CD14-positive monocyte (primary cell): ENCODE results near the gene SLC35E4. TPM values are rescaled to one million over a fixed set of nuclear protein-coding genes. Genes with fewer than 3 reads are reported as not detected.

Source experiments
- DNase-seq, 3 donors: peaks; one replicate each; pipeline ENCODE4 v3.0.0-alpha.2; 2011 to 2022
- H2AFZ ChIP-seq: 2 replicates; pipeline ENCODE4 v1.6.0; 2012; ENCODE audit warnings: mild to moderate bottlenecking, low read depth, low read length, inconsistent platforms; ENCODE audit not compliant: insufficient read depth, poor library complexity, severe bottlenecking
- H3K27ac ChIP-seq, 2 donors: 1 replicate in 1 of 2; 2 replicates in 1 of 2; pipeline ENCODE4 v1.5.1; 2012 to 2013; ENCODE audit warnings: low read length in 2 of 2, control low read depth in 1 of 2, inconsistent platforms in 1 of 2, low read depth in 1 of 2, mild to moderate bottlenecking in 1 of 2
- H3K27me3 ChIP-seq, 2 donors: one replicate each; pipeline versions ENCODE4 v1.6.0 to v1.6.1; 2011 to 2013; ENCODE audit warnings: low read length in 2 of 2; ENCODE audit not compliant: control insufficient read depth in 2 of 2, insufficient read depth in 2 of 2
- H3K36me3 ChIP-seq, 2 donors: replicated peaks in 1 of 2; 1 replicate in 1 of 2; 2 replicates in 1 of 2; pipeline versions ENCODE4 v1.5.1 to v1.6.1; 2012 to 2013; ENCODE audit warnings: low read length in 2 of 2, control low read depth in 1 of 2, inconsistent platforms in 1 of 2, mild to moderate bottlenecking in 1 of 2; ENCODE audit not compliant: insufficient read depth in 2 of 2, control insufficient read depth in 1 of 2
- H3K4me1 ChIP-seq, 2 donors: 1 replicate in 1 of 2; 2 replicates in 1 of 2; pipeline versions ENCODE4 v1.5.1 to v1.6.1; 2012 to 2013; ENCODE audit warnings: low read length in 2 of 2, control low read depth in 1 of 2, inconsistent platforms in 1 of 2, mild to moderate bottlenecking in 1 of 2, moderate library complexity in 1 of 2; ENCODE audit not compliant: insufficient read depth in 2 of 2, control insufficient read depth in 1 of 2
- H3K4me2 ChIP-seq: replicated peaks from 2 replicates; pipeline ENCODE3; 2012; ENCODE audit warnings: low read length, moderate library complexity, mild to moderate bottlenecking; ENCODE audit not compliant: poor library complexity, severe bottlenecking; ENCODE audit errors: extremely low read depth
- H3K4me3 ChIP-seq, 3 experiments: fragments of 200-600 bp in 1 of 3; sonication (generic) in 1 of 3; replicated peaks in 1 of 3; 1 replicate in 2 of 3; 2 replicates in 1 of 3; pipeline ENCODE4 v1.5.1; 2011 to 2013; ENCODE audit warnings: low read length in 3 of 3, mild to moderate bottlenecking in 3 of 3, control low read depth in 2 of 3, low read depth in 2 of 3, inconsistent platforms in 1 of 3, moderate library complexity in 1 of 3
- H3K79me2 ChIP-seq: 2 replicates; pipeline ENCODE4 v1.6.0; 2012; ENCODE audit warnings: mild to moderate bottlenecking, control low read depth, inconsistent platforms, low read length, moderate library complexity; ENCODE audit not compliant: insufficient read depth
- H3K9ac ChIP-seq: 2 replicates; pipeline ENCODE4 v1.6.0; 2017; ENCODE audit warnings: low read length, mild to moderate bottlenecking; ENCODE audit not compliant: insufficient read depth, poor library complexity, severe bottlenecking
- H3K9me3 ChIP-seq, 2 donors: replicated peaks in 1 of 2; 1 replicate in 1 of 2; 2 replicates in 1 of 2; pipeline versions ENCODE4 v1.5.1 to v1.6.1; 2012 to 2013; ENCODE audit warnings: low read length in 2 of 2, control low read depth in 1 of 2; ENCODE audit not compliant: control insufficient read depth in 1 of 2, insufficient read depth in 1 of 2
- H4K20me1 ChIP-seq: 2 replicates; pipeline ENCODE4 v1.6.0; 2012; ENCODE audit warnings: mild to moderate bottlenecking, low read length, control low read depth, moderate library complexity; ENCODE audit not compliant: insufficient read depth
- H3K27ac Mint-ChIP-seq, 7 donors: one replicate each; pipeline ENCODE4 v1.8.0; 2020; ENCODE audit warnings: mild to moderate bottlenecking in 7 of 7, mixed read lengths in 7 of 7, moderate library complexity in 6 of 7, inconsistent platforms in 2 of 7
- H3K27me3 Mint-ChIP-seq, 3 donors: one replicate each; pipeline ENCODE4 v1.8.0; 2021 to 2022; ENCODE audit warnings: low read depth in 3 of 3, mild to moderate bottlenecking in 3 of 3, mixed read lengths in 3 of 3, moderate library complexity in 3 of 3, inconsistent platforms in 1 of 3
- H3K36me3 Mint-ChIP-seq, 2 donors: one replicate each; pipeline ENCODE4 v1.8.0; 2020; ENCODE audit warnings: mixed read lengths in 2 of 2, inconsistent platforms in 1 of 2, mild to moderate bottlenecking in 1 of 2
- H3K4me1 Mint-ChIP-seq: one replicate; pipeline ENCODE4 v1.8.0; 2020; ENCODE audit warnings: mild to moderate bottlenecking, mixed read lengths
- H3K4me3 Mint-ChIP-seq, 2 donors: one replicate each; pipeline ENCODE4 v1.8.0; 2020; ENCODE audit warnings: mild to moderate bottlenecking in 2 of 2, mixed read lengths in 2 of 2, moderate library complexity in 1 of 2
- H3K9me3 Mint-ChIP-seq, 7 donors: one replicate each; pipeline ENCODE4 v1.8.0; 2020 to 2022; ENCODE audit warnings: mixed read lengths in 7 of 7, mild to moderate bottlenecking in 6 of 7, moderate library complexity in 6 of 7, inconsistent platforms in 2 of 7
- WGBS: methylation state at CpG from one replicate; pipeline ENCODE4 v1.1.5; 2013; ENCODE audit warnings: missing lambda C conversion rate; ENCODE audit not compliant: insufficient coverage; 5-methylcytosine and 5-hydroxymethylcytosine counted together
- intact Hi-C, 2 donors: fragments of 100-400 bp; cut with micrococcal nuclease; formaldehyde crosslinking; loops; one replicate each; pipeline versions ENCODE4 v1.15.0 to v1.15.1; 2023
- polyA plus RNA-seq, 3 donors: library from polyadenylated mRNA; depleted of rRNA in 1 of 3; unstranded in 2 of 3; stranded (reverse) in 1 of 3; fragments of 300-500 nt in 2 of 3; fragments of >200 nt in 1 of 3; fragmentation: Illumina TruSeq in 2 of 3; gene quantifications; 1 replicate in 2 of 3; 2 replicates in 1 of 3; pipeline ENCODE4 v1.2.3, GENCODE V29; 2012 to 2021
- TF ChIP-seq, protein P1 (sequence below): fragments of 200-600 bp; IDR thresholded peaks from one replicate; pipeline ENCODE4 v1.8.0; 2022; ENCODE audit warnings: antibody characterized with exemption, mild to moderate bottlenecking

The SLC35E4 gene
- polyA plus RNA-seq, 3 donors: 1.4 to 2.4 (median 1.6) TPM

GRCh38 chr22:30598986-30599385 lies 36.6 kb upstream of the SLC35E4 start:
- Mint-ChIP-seq H3K9me3 (peaks cover 0 to 6% (median 0%) of the 10 kb centered on the region in 7 donors), H3K36me3 (peaks cover 0 to 4% of the 10 kb centered on the region in 2 donors), H3K4me3 (no peak overlapping the region), H3K27ac (no peak overlapping the region), H3K27me3 (peaks cover 0 to 11% (median 5%) of the 10 kb centered on the region in 3 donors), H3K4me1 (peaks cover 8% of the 10 kb centered on the region)
- Histone ChIP-seq H3K4me3 (no peak overlapping the region), H3K9ac (no peak overlapping the region), H3K27ac (no peak overlapping the region), H2AFZ (no peak overlapping the region), H3K9me3 (no peaks in the 10 kb centered on the region), H3K79me2 (no peaks in the 10 kb centered on the region), H4K20me1 (no peaks in the 10 kb centered on the region), H3K4me2 (no peak overlapping the region), H3K36me3 (no peaks in the 10 kb centered on the region), H3K27me3 (no peaks in the 10 kb centered on the region), H3K4me1 (no peaks in the 10 kb centered on the region)
- no peak for DNase-seq
- WGBS: no CpG with 5 or more reads among the region's 3 CpGs
- TF ChIP-seq, protein P1, sequence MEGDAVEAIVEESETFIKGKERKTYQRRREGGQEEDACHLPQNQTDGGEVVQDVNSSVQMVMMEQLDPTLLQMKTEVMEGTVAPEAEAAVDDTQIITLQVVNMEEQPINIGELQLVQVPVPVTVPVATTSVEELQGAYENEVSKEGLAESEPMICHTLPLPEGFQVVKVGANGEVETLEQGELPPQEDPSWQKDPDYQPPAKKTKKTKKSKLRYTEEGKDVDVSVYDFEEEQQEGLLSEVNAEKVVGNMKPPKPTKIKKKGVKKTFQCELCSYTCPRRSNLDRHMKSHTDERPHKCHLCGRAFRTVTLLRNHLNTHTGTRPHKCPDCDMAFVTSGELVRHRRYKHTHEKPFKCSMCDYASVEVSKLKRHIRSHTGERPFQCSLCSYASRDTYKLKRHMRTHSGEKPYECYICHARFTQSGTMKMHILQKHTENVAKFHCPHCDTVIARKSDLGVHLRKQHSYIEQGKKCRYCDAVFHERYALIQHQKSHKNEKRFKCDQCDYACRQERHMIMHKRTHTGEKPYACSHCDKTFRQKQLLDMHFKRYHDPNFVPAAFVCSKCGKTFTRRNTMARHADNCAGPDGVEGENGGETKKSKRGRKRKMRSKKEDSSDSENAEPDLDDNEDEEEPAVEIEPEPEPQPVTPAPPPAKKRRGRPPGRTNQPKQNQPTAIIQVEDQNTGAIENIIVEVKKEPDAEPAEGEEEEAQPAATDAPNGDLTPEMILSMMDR: no peak
- intact Hi-C loops: loop anchor here in 1 of 2 donors (10.0 kb wide), 1 partner anchor 154 kb away; no protein-coding TSS in a partner anchor

DNA sequence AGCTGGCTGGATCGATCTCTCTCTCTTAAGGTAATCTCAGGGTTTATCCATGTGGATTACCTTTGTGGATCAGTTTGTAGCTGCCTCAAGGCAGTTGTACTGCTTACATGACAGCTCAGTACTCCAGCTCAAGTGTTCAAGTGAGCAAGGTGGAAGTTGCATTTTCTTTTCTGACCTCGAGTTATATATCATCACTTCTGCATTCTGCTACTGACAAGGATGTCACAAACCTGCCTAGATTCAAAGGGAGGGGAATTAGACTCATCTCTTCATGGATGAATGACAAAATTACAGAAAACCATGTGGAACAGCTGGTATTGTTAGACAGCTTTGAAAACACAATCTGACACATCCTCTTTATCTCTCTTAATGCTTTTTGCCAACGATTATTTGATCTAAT lies 34.7 kb upstream of the SLC35E4 start:
- Mint-ChIP-seq H3K4me1 (peaks cover 17% of the 10 kb centered on the region), H3K9me3 (peaks cover 0 to 6% (median 0%) of the 10 kb centered on the region in 7 donors), H3K27me3 (peaks cover 0 to 5% (median 0%) of the 10 kb centered on the region in 3 donors), H3K4me3 (no peak overlapping the region), H3K27ac (peak overlapping the region in 2 of 7 donors; percentile 7 to 85), H3K36me3 (peaks cover 0 to 5% of the 10 kb centered on the region in 2 donors)
- no peak overlapping the region for H3K27ac ChIP-seq
- H3K27me3 ChIP-seq: no peaks in the 10 kb centered on the region
- DNase-seq: peak; percentile 26 to 30 (median 28)
- no peak overlapping the region for H3K4me3 ChIP-seq
- intact Hi-C loops: no loop called here
- no peaks in the 10 kb centered on the region for H4K20me1 ChIP-seq
- H2AFZ ChIP-seq: no peak overlapping the region
- peaks cover 8 to 9% of the 10 kb centered on the region in 2 donors for H3K4me1 ChIP-seq
- 67% methylated on average over 2 of the region's 3 CpGs for WGBS
- no peaks in the 10 kb centered on the region for H3K79me2 ChIP-seq
- no peak overlapping the region for H3K4me2 ChIP-seq
- H3K9me3 ChIP-seq: no peaks in the 10 kb centered on the region
- H3K9ac ChIP-seq: no peak overlapping the region
- TF ChIP-seq, protein P1: no peak
- H3K36me3 ChIP-seq: no peaks in the 10 kb centered on the region
